ENCODE data around the gene MYPOP. TPM values are rescaled to one million over a fixed set of nuclear protein-coding genes. Genes with fewer than 3 reads are reported as not detected.
A peak's percentile ranks its signal among the peaks of the same experiment; 100 is the strongest.

Gene MYPOP
- total and polyA plus RNA-seq, 10 of the 15 experiments (the other 5 are each of a cell fraction or from before 2014, with no cell fraction given) = 0.47 to 9.4 (median 1.4) TPM

DNA sequence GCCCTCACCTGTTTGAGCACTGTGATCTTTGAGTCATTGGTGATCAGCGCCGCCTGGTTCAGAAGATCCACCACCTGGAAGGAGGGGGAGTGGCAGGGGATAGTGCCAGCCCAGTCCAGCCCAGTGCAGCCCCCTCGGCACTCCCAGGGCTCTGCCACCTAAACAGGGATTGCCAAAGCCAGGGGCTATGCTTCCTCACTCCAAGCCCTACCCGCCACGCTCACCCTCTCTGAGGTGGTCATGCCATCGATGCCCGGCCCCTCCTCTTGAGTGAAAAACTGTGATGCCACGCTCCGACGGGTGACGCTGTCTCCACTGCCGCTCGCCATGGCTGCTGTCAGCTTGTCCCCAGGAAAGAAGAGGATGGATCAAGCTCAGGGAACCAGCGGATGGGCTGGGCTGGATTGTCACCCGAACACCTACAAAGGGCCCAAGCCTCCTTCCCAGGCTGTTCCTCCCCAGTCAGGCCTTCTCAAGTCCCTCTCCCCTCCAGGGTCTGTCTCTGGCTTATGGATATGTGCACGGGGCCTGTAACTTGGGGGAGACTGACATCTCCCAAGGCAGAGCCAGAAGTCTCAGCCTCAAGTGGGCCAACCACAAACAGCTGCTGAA lies 48.1 kb downstream of the MYPOP start:
- Histone ChIP-seq H3K4me2 (ENCODE audit: control insufficient read depth, insufficient read depth) (no peak overlapping the region), H3K27me3 (replicated peaks in 1 of 2; ENCODE audit: control insufficient read depth in 2 of 2, insufficient read depth in 2 of 2, low read length in 1 of 2) (no peaks in the 10 kb centered on the region), H3K79me2 (ENCODE audit: control insufficient read depth, insufficient read depth, low read length) (peaks cover 5% of the 10 kb centered on the region), H3K27ac (ENCODE audit: control insufficient read depth, insufficient read depth) (no peak overlapping the region), H3K4me1 (ENCODE audit: control insufficient read depth, insufficient read depth, low read length) (no peaks in the 10 kb centered on the region), H3K9me3 (replicated peaks; ENCODE audit: control insufficient read depth, insufficient read depth, low read length) (no peaks in the 10 kb centered on the region), H2AFZ (ENCODE audit: control insufficient read depth, low read depth, low read length) (no peak overlapping the region), H3K36me3 (ENCODE audit: control insufficient read depth in 2 of 2, insufficient read depth in 2 of 2, low read length in 1 of 2) (peaks cover 22 to 43% of the 10 kb centered on the region in 2 experiments), H3K4me3 (no peak overlapping the region), H3K9ac (ENCODE audit: control insufficient read depth, insufficient read depth, low read length) (no peak overlapping the region), H4K20me1 (ENCODE audit: control insufficient read depth, insufficient read depth) (no peaks in the 10 kb centered on the region)
- no TSS peak for BruUV-seq (replicated peaks)
- CTCF ChIA-PET = no interaction called here
- 98% methylated on average over 13 of the region's 16 CpGs for WGBS (ENCODE audit: insufficient coverage, insufficient replicate concordance, low lambda C conversion rate, missing lambda C conversion rate)
- DNase-seq (ENCODE audit: low read depth, low spot score) (no peak), FAIRE-seq (no peak), ATAC-seq (no peak)
- SMC1A ChIA-PET (ENCODE audit: uncharacterized antibody, unreplicated experiment) = no interaction called here
- intact Hi-C loops (cut with micrococcal nuclease; ENCODE audit: unreplicated experiment) (no loop called here), in situ Hi-C loops (cut with MboI) (no loop called here)
- POLR2A ChIA-PET = no interaction called here
- TF ChIP-seq MXI1 (IDR thresholded peaks at IDR 0.05; ENCODE audit: low read depth, low read length) = no peak
- peak; percentile 38; the same call in 1 of the 2 replicates for TF ChIP-seq POLR2A (IDR thresholded peaks at IDR 0.05; ENCODE audit: low read depth, low read length)
- RAD21 ChIA-PET (ENCODE audit: unreplicated experiment) = no interaction called here

DNA sequence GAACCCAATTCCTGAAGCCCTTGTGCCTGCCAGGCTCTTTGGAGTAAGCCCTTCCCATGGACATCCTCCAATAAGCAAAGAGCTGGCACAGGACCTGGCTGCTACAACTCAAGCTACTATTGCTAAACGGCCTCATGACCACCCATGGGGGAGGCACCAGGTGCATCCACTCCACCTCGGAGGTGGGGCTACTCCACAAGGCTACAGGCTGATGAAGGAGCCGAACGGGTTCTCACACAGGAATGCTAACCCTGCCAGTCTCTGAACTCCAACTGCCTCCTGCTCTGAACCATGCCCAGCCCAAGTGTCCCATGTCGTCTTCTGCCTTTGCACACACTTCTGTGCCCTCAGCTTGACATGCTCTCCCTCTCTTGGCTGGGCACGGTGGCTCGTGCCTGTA lies 49.4 kb downstream of the MYPOP start:
- ChIA-PET SMC1A (ENCODE audit: uncharacterized antibody, unreplicated experiment) (no interaction called here), RAD21 (ENCODE audit: unreplicated experiment) (no interaction called here), CTCF (interaction anchor here (0.5 to 0.8 kb wide), 2 partner anchors 35 to 55 kb away, joined by 3 to 4 read pairs; no protein-coding TSS in a partner anchor), POLR2A (no interaction called here)
- 75% methylated on average over 7 of the region's 7 CpGs for WGBS (ENCODE audit: insufficient coverage, insufficient replicate concordance, low lambda C conversion rate, missing lambda C conversion rate)
- Histone ChIP-seq H3K9me3 (replicated peaks; ENCODE audit: control insufficient read depth, insufficient read depth, low read length) (no peaks in the 10 kb centered on the region), H4K20me1 (ENCODE audit: control insufficient read depth, insufficient read depth) (no peaks in the 10 kb centered on the region), H3K4me1 (ENCODE audit: control insufficient read depth, insufficient read depth, low read length) (no peaks in the 10 kb centered on the region), H3K9ac (ENCODE audit: control insufficient read depth, insufficient read depth, low read length) (no peak overlapping the region), H2AFZ (ENCODE audit: control insufficient read depth, low read depth, low read length) (no peak overlapping the region), H3K4me2 (ENCODE audit: control insufficient read depth, insufficient read depth) (no peak overlapping the region), H3K36me3 (ENCODE audit: control insufficient read depth in 2 of 2, insufficient read depth in 2 of 2, low read length in 1 of 2) (peaks cover 28 to 44% of the 10 kb centered on the region in 2 experiments), H3K79me2 (ENCODE audit: control insufficient read depth, insufficient read depth, low read length) (peaks cover 2% of the 10 kb centered on the region; the same call in 1 of the 2 replicates), H3K27me3 (replicated peaks in 1 of 2; ENCODE audit: control insufficient read depth in 2 of 2, insufficient read depth in 2 of 2, low read length in 1 of 2) (no peaks in the 10 kb centered on the region), H3K4me3 (no peak overlapping the region), H3K27ac (ENCODE audit: control insufficient read depth, insufficient read depth) (no peak overlapping the region)
- intact Hi-C loops (cut with micrococcal nuclease; ENCODE audit: unreplicated experiment) = no loop called here
- FAIRE-seq = no peak
- no TSS peak for BruUV-seq (replicated peaks)
- no peak for DNase-seq (ENCODE audit: low read depth, low spot score)
- no peak for ATAC-seq
- in situ Hi-C loops (cut with MboI) = no loop called here
- no peak for TF ChIP-seq HSF1 (IDR thresholded peaks at IDR 0.05; ENCODE audit: low read depth, low read length)
- TF ChIP-seq ZBTB40 (IDR thresholded peaks at IDR 0.05; ENCODE audit: borderline replicate concordance) = no peak
- no peak for TF ChIP-seq EP300 (IDR thresholded peaks at IDR 0.05; ENCODE audit: borderline replicate concordance in 1 of 2, control insufficient read depth in 1 of 2, low read depth in 2 of 2, low read length in 2 of 2)
- TF ChIP-seq MLLT1 (IDR thresholded peaks at IDR 0.05) = no peak
- no peak for TF ChIP-seq MTA3 (IDR thresholded peaks at IDR 0.05; ENCODE audit: borderline replicate concordance, low read length)

Data from GM12878 (cell line).